ENCODE results near the gene GNAQ. TPM values are rescaled to one million over a fixed set of nuclear protein-coding genes. Genes with fewer than 3 reads are reported as not detected.

GNAQ gene
- total RNA-seq, 1 donor = 58.0 TPM

GRCh38 chr9:78006734-78007133, 24.9 kb downstream of the GNAQ start:
- TF ChIP-seq CTCF (IDR thresholded peaks at IDR 0.05; ENCODE audit: insufficient read depth, low read length) = no peak
- peak; percentile 79 for DNase-seq (ENCODE audit: low read depth)
- H3K4me3 ChIP-seq (ENCODE audit: low read depth, low read length) = no peak overlapping the region

GRCh38 chr9:78005231-78006002, 26.2 kb downstream of the GNAQ start:
- no peak for TF ChIP-seq CTCF (IDR thresholded peaks at IDR 0.05; ENCODE audit: insufficient read depth, low read length)

GRCh38 chr9:78004478-78005229, 27.0 kb downstream of the GNAQ start:
- peak; percentile 31 for TF ChIP-seq CTCF (IDR thresholded peaks at IDR 0.05; ENCODE audit: insufficient read depth, low read length)
- no peak overlapping the region for H3K4me3 ChIP-seq (ENCODE audit: low read depth, low read length)
- no peak for DNase-seq (ENCODE audit: low read depth)

More at GRCh38 chr9:78005231-78006002, 26.2 kb downstream of the GNAQ start:
- DNase-seq (ENCODE audit: low read depth) = no peak
- H3K4me3 ChIP-seq (ENCODE audit: low read depth, low read length) = no peak overlapping the region

GRCh38 chr9:78003730-78004129, 27.9 kb downstream of the GNAQ start:
- H3K4me3 ChIP-seq (ENCODE audit: low read depth, low read length) = no peak overlapping the region
- no peak for DNase-seq (ENCODE audit: low read depth)
- no peak for TF ChIP-seq CTCF (IDR thresholded peaks at IDR 0.05; ENCODE audit: insufficient read depth, low read length)

- no peak overlapping the region for H3K4me3 ChIP-seq (ENCODE audit: low read depth, low read length)
- no peak for TF ChIP-seq CTCF (IDR thresholded peaks at IDR 0.05; ENCODE audit: insufficient read depth, low read length)
- DNase-seq (ENCODE audit: low read depth) = peak; percentile 33
These were observed 29.5 kb downstream of the GNAQ start for GRCh38 chr9:78001946-78002731.

- TF ChIP-seq CTCF (IDR thresholded peaks at IDR 0.05; ENCODE audit: insufficient read depth, low read length) = no peak
- H3K4me3 ChIP-seq (ENCODE audit: low read depth, low read length) = no peak overlapping the region
- DNase-seq (ENCODE audit: low read depth) = no peak
These were observed 31.4 kb downstream of the GNAQ start for GRCh38 chr9:78000221-78000620.

Data from fibroblast of the aortic adventitia (primary cell).